Measurements from ENCODE around the gene ABCD2.

DNA sequence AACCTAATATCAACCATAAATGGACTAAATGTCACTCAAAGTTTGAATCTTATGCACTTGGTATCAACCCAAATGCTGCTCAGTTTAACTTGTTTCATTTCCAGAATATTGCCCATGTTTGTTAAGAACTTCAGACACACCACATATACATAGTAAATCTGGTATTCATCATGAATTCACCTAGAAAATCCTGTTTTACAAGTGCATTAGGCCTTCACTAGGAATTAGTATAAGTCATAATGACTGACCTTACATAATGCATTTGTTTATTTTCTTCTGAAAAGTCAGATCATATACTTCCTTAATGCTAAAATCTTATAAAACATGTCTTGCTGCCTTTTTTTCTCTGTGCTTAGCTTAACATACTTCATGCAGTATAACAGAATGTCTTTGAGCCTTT, 66.1 kb downstream of the ABCD2 start:
- no peak for TF ChIP-seq POLR2AphosphoS5 (IDR thresholded peaks at IDR 0.05; ENCODE audit: low read depth)
- TF ChIP-seq, protein P1, sequence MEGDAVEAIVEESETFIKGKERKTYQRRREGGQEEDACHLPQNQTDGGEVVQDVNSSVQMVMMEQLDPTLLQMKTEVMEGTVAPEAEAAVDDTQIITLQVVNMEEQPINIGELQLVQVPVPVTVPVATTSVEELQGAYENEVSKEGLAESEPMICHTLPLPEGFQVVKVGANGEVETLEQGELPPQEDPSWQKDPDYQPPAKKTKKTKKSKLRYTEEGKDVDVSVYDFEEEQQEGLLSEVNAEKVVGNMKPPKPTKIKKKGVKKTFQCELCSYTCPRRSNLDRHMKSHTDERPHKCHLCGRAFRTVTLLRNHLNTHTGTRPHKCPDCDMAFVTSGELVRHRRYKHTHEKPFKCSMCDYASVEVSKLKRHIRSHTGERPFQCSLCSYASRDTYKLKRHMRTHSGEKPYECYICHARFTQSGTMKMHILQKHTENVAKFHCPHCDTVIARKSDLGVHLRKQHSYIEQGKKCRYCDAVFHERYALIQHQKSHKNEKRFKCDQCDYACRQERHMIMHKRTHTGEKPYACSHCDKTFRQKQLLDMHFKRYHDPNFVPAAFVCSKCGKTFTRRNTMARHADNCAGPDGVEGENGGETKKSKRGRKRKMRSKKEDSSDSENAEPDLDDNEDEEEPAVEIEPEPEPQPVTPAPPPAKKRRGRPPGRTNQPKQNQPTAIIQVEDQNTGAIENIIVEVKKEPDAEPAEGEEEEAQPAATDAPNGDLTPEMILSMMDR (IDR thresholded peaks at IDR 0.05; ENCODE audit: insufficient read depth, low read length), result no peak
- TF ChIP-seq GABPA (IDR thresholded peaks at IDR 0.05; ENCODE audit: low read depth), result no peak
- no peak for TF ChIP-seq SPI1 (IDR thresholded peaks at IDR 0.05; ENCODE audit: borderline replicate concordance, low read depth)
- TF ChIP-seq, protein P2, sequence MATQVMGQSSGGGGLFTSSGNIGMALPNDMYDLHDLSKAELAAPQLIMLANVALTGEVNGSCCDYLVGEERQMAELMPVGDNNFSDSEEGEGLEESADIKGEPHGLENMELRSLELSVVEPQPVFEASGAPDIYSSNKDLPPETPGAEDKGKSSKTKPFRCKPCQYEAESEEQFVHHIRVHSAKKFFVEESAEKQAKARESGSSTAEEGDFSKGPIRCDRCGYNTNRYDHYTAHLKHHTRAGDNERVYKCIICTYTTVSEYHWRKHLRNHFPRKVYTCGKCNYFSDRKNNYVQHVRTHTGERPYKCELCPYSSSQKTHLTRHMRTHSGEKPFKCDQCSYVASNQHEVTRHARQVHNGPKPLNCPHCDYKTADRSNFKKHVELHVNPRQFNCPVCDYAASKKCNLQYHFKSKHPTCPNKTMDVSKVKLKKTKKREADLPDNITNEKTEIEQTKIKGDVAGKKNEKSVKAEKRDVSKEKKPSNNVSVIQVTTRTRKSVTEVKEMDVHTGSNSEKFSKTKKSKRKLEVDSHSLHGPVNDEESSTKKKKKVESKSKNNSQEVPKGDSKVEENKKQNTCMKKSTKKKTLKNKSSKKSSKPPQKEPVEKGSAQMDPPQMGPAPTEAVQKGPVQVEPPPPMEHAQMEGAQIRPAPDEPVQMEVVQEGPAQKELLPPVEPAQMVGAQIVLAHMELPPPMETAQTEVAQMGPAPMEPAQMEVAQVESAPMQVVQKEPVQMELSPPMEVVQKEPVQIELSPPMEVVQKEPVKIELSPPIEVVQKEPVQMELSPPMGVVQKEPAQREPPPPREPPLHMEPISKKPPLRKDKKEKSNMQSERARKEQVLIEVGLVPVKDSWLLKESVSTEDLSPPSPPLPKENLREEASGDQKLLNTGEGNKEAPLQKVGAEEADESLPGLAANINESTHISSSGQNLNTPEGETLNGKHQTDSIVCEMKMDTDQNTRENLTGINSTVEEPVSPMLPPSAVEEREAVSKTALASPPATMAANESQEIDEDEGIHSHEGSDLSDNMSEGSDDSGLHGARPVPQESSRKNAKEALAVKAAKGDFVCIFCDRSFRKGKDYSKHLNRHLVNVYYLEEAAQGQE (IDR thresholded peaks at IDR 0.05; ENCODE audit: insufficient replicate concordance, low read depth), result no peak
